ENCODE results near the gene PPP1R16B.
"Not testable (repeated sequence)": the region's sequence is repeated elsewhere in the genome, so short reads cannot be mapped to it uniquely, and the experiment has no call there.

PPP1R16B gene

GRCh38 chr20:38939686-38940085 lies 134.2 kb downstream of the PPP1R16B start:
- no peak overlapping the region for H2AFZ ChIP-seq (ENCODE audit: low read depth, low read length)
- no peaks in the 10 kb centered on the region for H3K27me3 ChIP-seq (ENCODE audit: insufficient read depth, low read length)
- H3K36me3 ChIP-seq (ENCODE audit: insufficient read depth, low read length): peaks cover 48% of the 10 kb centered on the region
- no peaks in the 10 kb centered on the region for H3K4me1 ChIP-seq (ENCODE audit: insufficient read depth, low read length)
- H3K9me3 ChIP-seq (ENCODE audit: low read length): no peaks in the 10 kb centered on the region
- H3K4me3 ChIP-seq (ENCODE audit: low read length): no peak overlapping the region

GRCh38 chr20:38940644-38941043 lies 135.1 kb downstream of the PPP1R16B start:
- Histone ChIP-seq H3K9me3 (ENCODE audit: low read length) (no peaks in the 10 kb centered on the region), H3K36me3 (ENCODE audit: insufficient read depth, low read length) (peaks cover 52% of the 10 kb centered on the region), H3K4me1 (ENCODE audit: insufficient read depth, low read length) (no peaks in the 10 kb centered on the region), H3K27me3 (ENCODE audit: insufficient read depth, low read length) (no peaks in the 10 kb centered on the region), H3K4me3 (ENCODE audit: low read length) (no peak overlapping the region), H2AFZ (ENCODE audit: low read depth, low read length) (no peak overlapping the region)

- no peak overlapping the region for H3K4me3 ChIP-seq (ENCODE audit: low read length)
- H3K9me3 ChIP-seq (ENCODE audit: low read length): no peaks in the 10 kb centered on the region
- H3K36me3 ChIP-seq (ENCODE audit: insufficient read depth, low read length): peaks cover 55% of the 10 kb centered on the region
- no peak overlapping the region for H2AFZ ChIP-seq (ENCODE audit: low read depth, low read length)
- H3K4me1 ChIP-seq (ENCODE audit: insufficient read depth, low read length): no peaks in the 10 kb centered on the region
- no peaks in the 10 kb centered on the region for H3K27me3 ChIP-seq (ENCODE audit: insufficient read depth, low read length)
Observed at GRCh38 chr20:38941726-38942389, 136.4 kb downstream of the PPP1R16B start.

- Histone ChIP-seq H3K27me3 (ENCODE audit: insufficient read depth, low read length) (no peaks in the 10 kb centered on the region), H3K9me3 (ENCODE audit: low read length) (no peaks in the 10 kb centered on the region), H3K36me3 (ENCODE audit: insufficient read depth, low read length) (peaks cover 69% of the 10 kb centered on the region), H3K4me3 (ENCODE audit: low read length) (no peak overlapping the region), H3K4me1 (ENCODE audit: insufficient read depth, low read length) (no peaks in the 10 kb centered on the region), H2AFZ (ENCODE audit: low read depth, low read length) (no peak overlapping the region)
Observed at GRCh38 chr20:38945012-38945411, 139.5 kb downstream of the PPP1R16B start.

GRCh38 chr20:38946836-38947235 lies 141.3 kb downstream of the PPP1R16B start:
- no peaks in the 10 kb centered on the region for H3K27me3 ChIP-seq (ENCODE audit: insufficient read depth, low read length)
- no peaks in the 10 kb centered on the region for H3K9me3 ChIP-seq (ENCODE audit: low read length)
- H3K4me1 ChIP-seq (ENCODE audit: insufficient read depth, low read length): no peaks in the 10 kb centered on the region
- H2AFZ ChIP-seq (ENCODE audit: low read depth, low read length): no peak overlapping the region
- peaks cover 73% of the 10 kb centered on the region for H3K36me3 ChIP-seq (ENCODE audit: insufficient read depth, low read length)
- no peak overlapping the region for H3K4me3 ChIP-seq (ENCODE audit: low read length)

GRCh38 chr20:38947931-38948362 lies 142.4 kb downstream of the PPP1R16B start:
- Histone ChIP-seq H3K27me3 (ENCODE audit: insufficient read depth, low read length) (no peaks in the 10 kb centered on the region), H3K4me3 (ENCODE audit: low read length) (no peak overlapping the region), H3K9me3 (ENCODE audit: low read length) (no peaks in the 10 kb centered on the region), H3K36me3 (ENCODE audit: insufficient read depth, low read length) (peaks cover 73% of the 10 kb centered on the region), H2AFZ (ENCODE audit: low read depth, low read length) (no peak overlapping the region), H3K4me1 (ENCODE audit: insufficient read depth, low read length) (no peaks in the 10 kb centered on the region)

GRCh38 chr20:38950254-38950653 lies 144.8 kb downstream of the PPP1R16B start:
- no peaks in the 10 kb centered on the region for H3K4me1 ChIP-seq (ENCODE audit: insufficient read depth, low read length)
- H2AFZ ChIP-seq (ENCODE audit: low read depth, low read length): no peak overlapping the region
- H3K9me3 ChIP-seq (ENCODE audit: low read length): no peaks in the 10 kb centered on the region
- peaks cover 71% of the 10 kb centered on the region for H3K36me3 ChIP-seq (ENCODE audit: insufficient read depth, low read length)
- no peaks in the 10 kb centered on the region for H3K27me3 ChIP-seq (ENCODE audit: insufficient read depth, low read length)
- no peak overlapping the region for H3K4me3 ChIP-seq (ENCODE audit: low read length)

- Histone ChIP-seq H3K27me3 (ENCODE audit: insufficient read depth, low read length) (no peaks in the 10 kb centered on the region), H2AFZ (ENCODE audit: low read depth, low read length) (no peak overlapping the region), H3K4me1 (ENCODE audit: insufficient read depth, low read length) (no peaks in the 10 kb centered on the region), H3K9me3 (ENCODE audit: low read length) (no peaks in the 10 kb centered on the region), H3K36me3 (ENCODE audit: insufficient read depth, low read length) (peaks cover 64% of the 10 kb centered on the region), H3K4me3 (ENCODE audit: low read length) (no peak overlapping the region)
Observed at GRCh38 chr20:38951611-38952010, 146.1 kb downstream of the PPP1R16B start.

GRCh38 chr20:38952153-38952552 lies 146.7 kb downstream of the PPP1R16B start:
- Histone ChIP-seq H3K36me3 (ENCODE audit: insufficient read depth, low read length) (peaks cover 59% of the 10 kb centered on the region), H2AFZ (ENCODE audit: low read depth, low read length) (no peak overlapping the region), H3K4me1 (ENCODE audit: insufficient read depth, low read length) (no peaks in the 10 kb centered on the region), H3K27me3 (ENCODE audit: insufficient read depth, low read length) (no peaks in the 10 kb centered on the region), H3K4me3 (ENCODE audit: low read length) (no peak overlapping the region), H3K9me3 (ENCODE audit: low read length) (no peaks in the 10 kb centered on the region)

- Histone ChIP-seq H3K4me3 (ENCODE audit: low read length) (no peak overlapping the region), H2AFZ (ENCODE audit: low read depth, low read length) (no peak overlapping the region), H3K4me1 (ENCODE audit: insufficient read depth, low read length) (no peaks in the 10 kb centered on the region), H3K27me3 (ENCODE audit: insufficient read depth, low read length) (no peaks in the 10 kb centered on the region), H3K36me3 (ENCODE audit: insufficient read depth, low read length) (peaks cover 43% of the 10 kb centered on the region), H3K9me3 (ENCODE audit: low read length) (no peaks in the 10 kb centered on the region)
Observed at GRCh38 chr20:38953630-38954340, 148.3 kb downstream of the PPP1R16B start.

- H2AFZ ChIP-seq (ENCODE audit: low read depth, low read length): no peak overlapping the region
- H3K4me3 ChIP-seq (ENCODE audit: low read length): no peak overlapping the region
- H3K9me3 ChIP-seq (ENCODE audit: low read length): no peaks in the 10 kb centered on the region
- peaks cover 8% of the 10 kb centered on the region for H3K4me1 ChIP-seq (ENCODE audit: insufficient read depth, low read length)
- no peaks in the 10 kb centered on the region for H3K27me3 ChIP-seq (ENCODE audit: insufficient read depth, low read length)
- H3K36me3 ChIP-seq (ENCODE audit: insufficient read depth, low read length): peaks cover 12% of the 10 kb centered on the region
Observed at GRCh38 chr20:38957235-38957876, 151.9 kb downstream of the PPP1R16B start.

GRCh38 chr20:38957915-38958485 lies 152.5 kb downstream of the PPP1R16B start:
- H3K27me3 ChIP-seq (ENCODE audit: insufficient read depth, low read length): no peaks in the 10 kb centered on the region
- peaks cover 7% of the 10 kb centered on the region for H3K36me3 ChIP-seq (ENCODE audit: insufficient read depth, low read length)
- H3K4me1 ChIP-seq (ENCODE audit: insufficient read depth, low read length): peaks cover 11% of the 10 kb centered on the region
- no peaks in the 10 kb centered on the region for H3K9me3 ChIP-seq (ENCODE audit: low read length)
- no peak overlapping the region for H3K4me3 ChIP-seq (ENCODE audit: low read length)
- no peak overlapping the region for H2AFZ ChIP-seq (ENCODE audit: low read depth, low read length)

GRCh38 chr20:38960187-38960687 lies 154.7 kb downstream of the PPP1R16B start:
- not testable (repeated sequence) for H3K36me3 ChIP-seq (ENCODE audit: insufficient read depth, low read length); H3K9me3 ChIP-seq (ENCODE audit: low read length); H3K27me3 ChIP-seq (ENCODE audit: insufficient read depth, low read length); H2AFZ ChIP-seq (ENCODE audit: low read depth, low read length); H3K4me3 ChIP-seq (ENCODE audit: low read length)
- H3K4me1 ChIP-seq (ENCODE audit: insufficient read depth, low read length): peaks cover 16% of the 10 kb centered on the region
